ENCODE results near the gene FBN3.

DNA sequence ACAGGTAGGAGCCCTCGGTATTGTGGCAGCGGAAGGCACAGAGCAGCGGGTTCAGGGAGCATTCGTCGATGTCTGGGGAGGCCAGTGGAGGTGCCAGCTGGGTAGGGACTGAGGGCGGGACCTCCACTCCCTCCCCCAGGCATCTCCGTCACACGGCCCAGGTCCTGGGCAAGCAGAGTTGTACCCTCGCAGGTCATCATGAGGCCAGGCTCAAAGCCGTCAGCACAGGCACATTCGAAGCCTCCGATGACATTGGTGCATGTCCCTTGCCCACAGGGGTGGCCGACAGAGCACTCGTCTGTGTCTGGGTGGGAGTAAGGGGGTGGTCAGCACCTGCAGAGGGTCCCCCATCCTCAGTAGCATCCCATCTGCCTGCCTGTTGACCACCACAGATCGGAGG lies 61.5 kb downstream of the FBN3 start:
- TF ChIP-seq GATA2 (IDR thresholded peaks at IDR 0.05; ENCODE audit: low read depth, low read length) (no peak), GATA3 (IDR thresholded peaks at IDR 0.05; ENCODE audit: low read depth, low read length) (no peak)

Data from SH-SY5Y (cell line).